K562 (cell line): ENCODE results near the gene MRPL52. TPM values are rescaled to one million over a fixed set of nuclear protein-coding genes. Genes with fewer than 3 reads are reported as not detected.

Experiments used
- ATAC-seq: fragments of 200-7000 bp; cut with Tn5 transposase; 3 replicates; pipeline ENCODE4 v1.9.1; 2020; ENCODE audit warnings: moderate library complexity
- BruUV-seq: library from RNA; stranded (reverse); fragments of 400-500 nt; replicated peaks from 2 replicates; lab custom pipeline; 2021; lab: Mats Ljungman, UMichigan
- CTCF ChIA-PET: fragments of 300-600 bp; formaldehyde crosslinking; extraction: SDS; loops from one replicate; lab custom pipeline; 2021; ENCODE audit warnings: low intra/inter-chr PET ratio; lab: Yijun Ruan, JAX
- POLR2A ChIA-PET: fragments of 300-600, 350-650 bp; sonication (Branson Sonifier 250); formaldehyde crosslinking; extraction: SDS; loops from one replicate; lab custom pipeline; 2021; ENCODE audit warnings: antibody characterized with exemption, inconsistent platforms; lab: Yijun Ruan, JAX
- DNase-seq, 4 experiments: peaks; one replicate each; pipeline versions ENCODE4 v3.0.0 to v3.0.0-alpha.2; 2011 to 2018; ENCODE audit warnings: low spot score in 3 of 4, mixed read lengths in 3 of 4; ENCODE audit errors: extremely low read depth in 1 of 4
- FAIRE-seq: peaks from 2 replicates; lab custom pipeline; 2011; peaks lifted over from hg19 to GRCh38; lab: Jason Lieb, UNC
- H2AFZ ChIP-seq: 2 replicates; pipeline ENCODE4 v1.6.0; 2011; ENCODE audit warnings: low read depth, low read length, control low read depth, inconsistent platforms
- H3K27ac ChIP-seq: fragments of 200-600 bp; 3 replicates; pipeline ENCODE4 v1.8.0; 2011; ENCODE audit warnings: low read depth, mild to moderate bottlenecking, control low read depth, inconsistent platforms, low read length, moderate library complexity, mixed read lengths; ENCODE audit errors: extremely low read depth
- H3K27me3 ChIP-seq, 2 experiments: fragments of 300-600 bp in 1 of 2; 2 replicates in 1 of 2; 3 replicates in 1 of 2; pipeline versions ENCODE4 v1.6.0 to v1.8.0; 2011; ENCODE audit warnings: inconsistent platforms in 2 of 2, low read length in 2 of 2, mild to moderate bottlenecking in 1 of 2, mixed read lengths in 1 of 2, moderate library complexity in 1 of 2; ENCODE audit not compliant: control insufficient read depth in 2 of 2, insufficient read depth in 2 of 2
- H3K36me3 ChIP-seq: fragments of 300-600 bp; 3 replicates; pipeline ENCODE4 v1.8.0; 2011; ENCODE audit warnings: mild to moderate bottlenecking, low read length, inconsistent platforms; ENCODE audit not compliant: control insufficient read depth, insufficient read depth
- H3K4me1 ChIP-seq, 2 experiments: fragments of 200-600 bp in 1 of 2; replicated peaks in 1 of 2; 2 replicates in 1 of 2; 3 replicates in 1 of 2; pipeline versions ENCODE4 v1.5.1 to v1.8.0; 2011; ENCODE audit warnings: inconsistent platforms in 2 of 2, low read length in 2 of 2, mild to moderate bottlenecking in 1 of 2, mixed read lengths in 1 of 2, moderate library complexity in 1 of 2; ENCODE audit not compliant: control insufficient read depth in 2 of 2, insufficient read depth in 2 of 2
- H3K4me2 ChIP-seq: 2 replicates; pipeline ENCODE4 v1.6.1; 2011; ENCODE audit warnings: low read length, control low read depth, inconsistent platforms, mixed read lengths; ENCODE audit not compliant: insufficient read depth
- H3K4me3 ChIP-seq: fragments of 200-600 bp; sonication (generic), shearing (Covaris generic); 2 replicates; pipeline ENCODE4 v1.5.1; 2016; ENCODE audit warnings: control low read depth, inconsistent platforms
- H3K79me2 ChIP-seq: fragments of 200-600 bp; 3 replicates; pipeline ENCODE4 v1.8.0; 2011; ENCODE audit warnings: low read length, inconsistent platforms; ENCODE audit not compliant: control insufficient read depth, insufficient read depth
- H3K9ac ChIP-seq, 2 experiments: 2 replicates each; pipeline versions ENCODE4 v1.6.0 to v1.6.1; 2011; ENCODE audit warnings: low read depth in 2 of 2, low read length in 2 of 2, control low read depth in 1 of 2, inconsistent platforms in 1 of 2, mild to moderate bottlenecking in 1 of 2, mixed read lengths in 1 of 2; ENCODE audit not compliant: insufficient read depth in 1 of 2
- H3K9me1 ChIP-seq: one replicate; pipeline ENCODE4 v1.6.0; 2011; ENCODE audit warnings: inconsistent platforms, mild to moderate bottlenecking, low read length, moderate library complexity; ENCODE audit not compliant: control insufficient read depth, insufficient read depth
- H3K9me3 ChIP-seq: replicated peaks from 2 replicates; pipeline ENCODE4 v1.5.1; 2011; ENCODE audit warnings: low read depth, low read length, inconsistent platforms; ENCODE audit not compliant: control insufficient read depth, insufficient read depth
- H4K20me1 ChIP-seq: replicated peaks from 2 replicates; pipeline ENCODE4 v1.6.1; 2011; ENCODE audit warnings: low read length, inconsistent platforms, mixed read lengths; ENCODE audit not compliant: control insufficient read depth, insufficient read depth
- CCNT2 ChIP-seq: IDR thresholded peaks from 2 replicates; pipeline ENCODE4 v1.6.1; 2011; ENCODE audit warnings: borderline replicate concordance, low read depth, mild to moderate bottlenecking, moderate library complexity, mixed read lengths, low read length; ENCODE audit not compliant: insufficient read length; ENCODE audit errors: extremely low read depth
- CEBPG ChIP-seq, 3 experiments: fragments of 200-800 bp in 1 of 3; sonication (Bioruptor generic) in 1 of 3; sonication (generic) in 1 of 3; formaldehyde crosslinking in 1 of 3; IDR thresholded peaks in 2 of 3; conservative IDR thresholded peaks in 1 of 3; 2 replicates each; pipeline versions ENCODE4 v1.6.1 to v1.8.0; 2016 to 2022; ENCODE audit warnings: missing compliant biosample characterization in 2 of 3, missing genetic modification characterization in 2 of 3, mild to moderate bottlenecking in 1 of 3, missing genetic modification reagents in 1 of 3
- GTF2E2 ChIP-seq: fragments of 200-800 bp; sonication (Bioruptor generic); IDR thresholded peaks from 2 replicates; pipeline ENCODE4 v1.6.1; 2016; ENCODE audit warnings: missing genetic modification characterization, missing compliant biosample characterization
- LEF1 ChIP-seq: fragments of 450-650 bp; IDR thresholded peaks from 2 replicates; pipeline ENCODE4 v1.6.1; 2016; ENCODE audit warnings: mild to moderate bottlenecking
- MAFG ChIP-seq: fragments of 450-650 bp; conservative IDR thresholded peaks from 2 replicates; pipeline ENCODE4 v1.6.1; 2016; ENCODE audit warnings: missing genetic modification characterization, missing compliant biosample characterization
- MEF2A ChIP-seq: IDR thresholded peaks from 2 replicates; pipeline ENCODE4 v1.6.1; 2011; ENCODE audit warnings: low read depth, mild to moderate bottlenecking, low read length, moderate library complexity; ENCODE audit not compliant: control insufficient read depth
- POLR2A ChIP-seq: fragments of 450-650 bp; conservative IDR thresholded peaks from 2 replicates; pipeline ENCODE4 v1.6.1; 2016
- POLR2G ChIP-seq: fragments of 200-400 bp; formaldehyde crosslinking; IDR thresholded peaks from 2 replicates; pipeline ENCODE4 v1.6.1; 2017; ENCODE audit warnings: low read depth, mild to moderate bottlenecking, antibody characterized with exemption, low read length, moderate library complexity
- RAD51 ChIP-seq: fragments of 450-650 bp; IDR thresholded peaks from 2 replicates; pipeline ENCODE4 v1.7.1; 2016; ENCODE audit warnings: low read depth, mild to moderate bottlenecking, borderline replicate concordance
- SUPT5H ChIP-seq: fragments of 450-650 bp; IDR thresholded peaks from 2 replicates; pipeline ENCODE4 v1.6.1; 2016
- TEAD2 ChIP-seq: fragments of 450-650 bp; IDR thresholded peaks from 2 replicates; pipeline ENCODE4 v1.6.1; 2016; ENCODE audit warnings: missing genetic modification characterization, control low read depth, missing compliant biosample characterization
- WGBS: fragments of 100-300 bp; shearing (Covaris generic); methylation state at CpG from one replicate; pipeline ENCODE4 v1.1.6; 2016; ENCODE audit warnings: low coverage, mixed read lengths; ENCODE audit not compliant: insufficient coverage; ENCODE audit errors: missing lambda C conversion rate; 5-methylcytosine and 5-hydroxymethylcytosine counted together
- in situ Hi-C: fragments of 300-500 bp; cut with MboI; formaldehyde crosslinking; loops from 4 replicates; pipeline ENCODE4 v1.15.0; 2018; ENCODE audit warnings: inconsistent platforms, mixed read lengths
- intact Hi-C: fragments of 100-400 bp; cut with micrococcal nuclease; formaldehyde crosslinking; loops from 2 replicates; pipeline ENCODE4 v1.14.2; 2022
- polyA plus RNA-seq, 8 experiments: library from polyadenylated mRNA; depleted of rRNA in 4 of 8; stranded (reverse) in 5 of 8; unstranded in 3 of 8; fragments of >200 nt; fragmentation: Nextera tagmentation in 2 of 8; fragmentation: Illumina TruSeq in 1 of 8; extraction: Ambion mirVana in 2 of 8; extraction: Trizol in 1 of 8; gene quantifications; 2 replicates each; pipeline versions ENCODE4 v1.2.1 to v1.2.3, GENCODE V29; 2011 to 2014; ENCODE audit warnings: inconsistent platforms in 1 of 8, missing spikeins in 1 of 8
- total RNA-seq, 7 experiments: library from RNA; depleted of rRNA in 6 of 7; stranded (reverse); fragments of >200 nt in 6 of 7; fragmentation: Illumina TruSeq in 2 of 7; extraction: Trizol in 2 of 7; gene quantifications; 2 replicates each; pipeline versions ENCODE4 v1.2.1 to v1.2.3, GENCODE V29; 2011 to 2021; ENCODE audit warnings: low replicate concordance in 1 of 7
- TF ChIP-seq, protein P1 (sequence below): fragments of 200-800 bp; sonication (Bioruptor generic); IDR thresholded peaks from 2 replicates; pipeline ENCODE4 v1.6.1; 2017; ENCODE audit warnings: missing genetic modification characterization, missing compliant biosample characterization

The MRPL52 gene
- total and polyA plus RNA-seq, 9 of the 15 experiments (the other 6 are each of a cell fraction or from before 2014, with no cell fraction given): 56.5 to 213 (median 168) TPM

DNA sequence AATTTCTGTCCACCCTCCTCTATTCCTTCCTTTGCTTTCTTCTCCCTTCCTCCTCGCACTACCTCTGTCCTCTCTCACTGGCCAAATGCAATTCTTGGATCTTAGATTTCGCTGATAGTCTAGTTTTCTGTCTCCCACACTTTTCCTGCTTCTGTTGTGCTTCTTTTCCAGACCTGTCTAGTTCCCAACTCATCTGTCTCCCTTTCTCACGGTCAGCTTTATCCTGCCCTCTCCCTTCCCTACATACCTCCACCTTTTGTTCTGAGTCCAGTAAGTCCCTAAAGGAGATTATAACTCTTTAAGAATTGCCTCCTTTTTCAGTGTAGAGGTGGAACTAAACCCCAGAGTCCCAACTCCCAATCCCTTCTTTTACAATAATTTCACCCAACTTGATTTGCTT is 5.8 kb downstream of the MRPL52 start:
- no peak overlapping the region for H3K27ac ChIP-seq
- BruUV-seq: no TSS peak
- no peaks in the 10 kb centered on the region for H3K27me3 ChIP-seq
- FAIRE-seq (no peak), ATAC-seq (no peak), DNase-seq (no peak)
- H3K4me3 ChIP-seq: no peak overlapping the region
- TF ChIP-seq MEF2A: no peak
- 0 out of 2 replicates have a peak, but pooled peaks have one; percentile 33 for TF ChIP-seq SUPT5H
- TF ChIP-seq POLR2A: peak; percentile 31; the same call in 1 of the 2 replicates
- H4K20me1 ChIP-seq: no peaks in the 10 kb centered on the region
- ChIA-PET POLR2A (interaction anchor here (0.9 kb wide), 1 partner anchor 262 kb away, joined by 3 read pairs; no protein-coding TSS in a partner anchor), CTCF (no interaction called here)
- peaks cover 12% of the 10 kb centered on the region for H3K79me2 ChIP-seq
- in situ Hi-C loops (no loop called here), intact Hi-C loops (no loop called here)
- H3K36me3 ChIP-seq: peaks cover 48% of the 10 kb centered on the region
- H3K9me3 ChIP-seq: no peaks in the 10 kb centered on the region
- no peak overlapping the region for H2AFZ ChIP-seq
- no peak overlapping the region for H3K4me2 ChIP-seq
- 61% methylated on average over 3 of the region's 3 CpGs for WGBS
- no peaks in the 10 kb centered on the region for H3K9me1 ChIP-seq
- H3K9ac ChIP-seq: no peak overlapping the region
- H3K4me1 ChIP-seq: peaks cover 0 to 11% of the 10 kb centered on the region in 2 experiments; a peak in 3 of 5 replicates

DNA sequence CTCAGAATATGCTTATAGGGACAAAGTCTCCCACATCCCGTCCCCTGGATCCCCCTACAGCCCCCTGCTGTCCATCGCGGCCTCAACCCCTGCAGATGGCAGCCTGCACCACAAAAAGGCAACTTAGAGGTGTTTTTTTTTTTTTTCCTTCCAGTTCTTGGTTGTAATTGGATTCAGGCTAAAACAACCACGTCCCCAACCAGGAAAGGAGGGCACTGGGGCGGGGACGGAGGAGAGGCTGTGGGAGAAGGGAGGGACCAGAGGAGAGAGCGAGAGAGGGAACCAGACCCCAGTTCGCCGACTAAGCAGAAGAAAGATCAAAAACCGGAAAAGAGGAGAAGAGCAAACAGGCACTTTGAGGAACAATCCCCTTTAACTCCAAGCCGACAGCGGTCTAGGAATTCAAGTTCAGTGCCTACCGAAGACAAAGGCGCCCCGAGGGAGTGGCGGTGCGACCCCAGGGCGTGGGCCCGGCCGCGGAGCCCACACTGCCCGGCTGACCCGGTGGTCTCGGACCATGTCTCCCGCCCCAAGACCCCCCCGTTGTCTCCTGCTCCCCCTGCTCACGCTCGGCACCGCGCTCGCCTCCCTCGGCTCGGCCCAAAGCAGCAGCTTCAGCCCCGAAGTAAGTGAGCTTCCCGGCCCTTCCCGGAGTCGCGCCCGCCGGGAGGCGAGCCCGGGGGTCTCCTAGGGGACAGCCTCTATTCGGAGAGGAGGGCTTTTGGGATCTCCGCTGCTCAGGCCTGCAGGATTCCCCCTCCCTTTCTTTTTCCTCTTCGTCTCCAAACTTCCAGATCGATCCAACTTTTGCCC is 6.8 kb downstream of the MRPL52 start, which contains the start of gene MMP14:
Gene MMP14 (plus strand): TSS at position 285 of the 813 bp plus-strand sequence. CDS start 233 bp downstream, at position 518.
- Histone ChIP-seq H3K4me3 (no peak within 1 kb of the TSS), H3K27me3 (no peaks in the 10 kb centered on the region), H3K4me2 (no peak within 1 kb of the TSS), H3K36me3 (peaks cover 39% of the 10 kb centered on the region), H3K9me3 (no peaks in the 10 kb centered on the region), H3K79me2 (peaks cover 2% of the 10 kb centered on the region; the same call in 1 of the 3 replicates), H3K27ac (no peak within 1 kb of the TSS), H2AFZ (no peak within 1 kb of the TSS), H3K4me1 (peaks cover 0 to 11% of the 10 kb centered on the region in 2 experiments; a peak in 1 of 5 replicates), H4K20me1 (no peaks in the 10 kb centered on the region), H3K9me1 (no peaks in the 10 kb centered on the region), H3K9ac (no peak within 1 kb of the TSS; a peak in 1 of 4 replicates)
- intact Hi-C loops: no loop called here
- in situ Hi-C loops: no loop called here
- peak in 1 of 4 experiments; percentile 11 for DNase-seq
- POLR2A ChIA-PET: interaction anchor here (1.1 kb wide), 1 partner anchor 12 kb away, joined by 4 read pairs; no protein-coding TSS in a partner anchor
- 94% methylated on average over 26 of the region's 46 CpGs for WGBS
- CTCF ChIA-PET: no interaction called here
- ATAC-seq: no peak
- no TSS peak for BruUV-seq
- FAIRE-seq: no peak
- TF ChIP-seq TEAD2 (tag) (no peak), MAFG (tag) (no peak), POLR2G (peak; percentile 42; the same call in 1 of the 2 replicates), LEF1 (no peak), RAD51 (no peak), CCNT2 (no peak), GTF2E2 (no peak), CEBPG (CRISPR knock-in tag; IDR thresholded peaks at IDR 0.05) (no peak), CEBPG (tag; conservative IDR thresholded peaks at IDR 0.05 in 1 of 2, IDR thresholded peaks at IDR 0.05 in 1 of 2) (no peak)
- TF ChIP-seq, protein P1, sequence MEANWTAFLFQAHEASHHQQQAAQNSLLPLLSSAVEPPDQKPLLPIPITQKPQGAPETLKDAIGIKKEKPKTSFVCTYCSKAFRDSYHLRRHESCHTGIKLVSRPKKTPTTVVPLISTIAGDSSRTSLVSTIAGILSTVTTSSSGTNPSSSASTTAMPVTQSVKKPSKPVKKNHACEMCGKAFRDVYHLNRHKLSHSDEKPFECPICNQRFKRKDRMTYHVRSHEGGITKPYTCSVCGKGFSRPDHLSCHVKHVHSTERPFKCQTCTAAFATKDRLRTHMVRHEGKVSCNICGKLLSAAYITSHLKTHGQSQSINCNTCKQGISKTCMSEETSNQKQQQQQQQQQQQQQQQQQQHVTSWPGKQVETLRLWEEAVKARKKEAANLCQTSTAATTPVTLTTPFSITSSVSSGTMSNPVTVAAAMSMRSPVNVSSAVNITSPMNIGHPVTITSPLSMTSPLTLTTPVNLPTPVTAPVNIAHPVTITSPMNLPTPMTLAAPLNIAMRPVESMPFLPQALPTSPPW: no peak
